ENCODE results near the gene APEH.

DNA sequence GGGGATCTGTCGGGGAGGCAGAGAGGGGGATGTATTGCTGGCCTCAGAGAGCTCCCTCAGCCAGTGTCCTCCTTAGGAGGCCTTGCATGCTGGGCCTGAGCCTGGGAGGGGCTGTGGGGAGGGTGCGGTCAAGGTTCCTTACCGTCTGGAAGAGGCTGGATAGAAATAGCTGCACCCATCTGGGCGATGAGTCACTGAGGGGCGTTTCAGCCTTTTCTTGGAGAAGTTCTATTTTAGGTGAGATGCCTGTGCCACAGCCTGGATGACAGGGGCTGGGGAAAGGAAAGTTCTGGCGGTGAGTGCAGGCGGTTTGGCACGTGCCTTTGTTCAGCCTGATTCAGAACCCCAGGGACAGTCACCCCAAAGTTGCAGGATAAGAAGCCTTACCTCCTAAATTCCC, 35.7 kb upstream of the APEH start:
- no peak for TF ChIP-seq CTCF (conservative IDR thresholded peaks at IDR 0.05 in 1 of 2, IDR thresholded peaks at IDR 0.05 in 1 of 2; ENCODE audit: low read depth in 1 of 2, low read length in 2 of 2)
- TF ChIP-seq EZH2 (IDR thresholded peaks at IDR 0.05; ENCODE audit: low read length, missing control alignments): no peak

Data from fibroblast of lung (primary cell).